ENCODE results near the gene VWA8.

The VWA8 gene

DNA sequence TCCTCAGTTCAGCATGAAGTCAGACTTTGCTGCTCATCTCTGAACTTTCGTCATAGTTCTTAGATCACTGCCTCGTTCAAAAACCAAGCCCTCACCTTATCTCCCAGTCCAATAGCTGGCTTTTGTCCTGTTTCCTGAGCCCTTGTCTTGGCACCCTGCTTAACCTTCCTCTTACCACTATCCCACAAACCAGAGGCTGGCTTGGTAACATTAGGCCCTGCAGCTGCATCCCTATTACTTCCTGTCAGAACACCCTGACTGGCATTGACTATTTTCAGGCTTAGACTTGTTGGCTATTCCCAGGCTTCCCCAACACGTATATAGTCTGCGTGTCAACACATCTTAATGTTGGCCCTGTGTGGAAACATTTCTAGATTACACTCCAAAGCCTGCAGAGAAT lies 172.4 kb downstream of the VWA8 start:
- H3K4me3 ChIP-seq (ENCODE audit: low read depth in 1 of 2, low read length in 2 of 2), result no peak overlapping the region
- no peaks in the 10 kb centered on the region for H3K36me3 ChIP-seq (ENCODE audit: insufficient read depth, low read length)
- no peaks in the 10 kb centered on the region for H3K27me3 ChIP-seq (ENCODE audit: control insufficient read depth in 1 of 2, insufficient read depth in 2 of 2, low read length in 2 of 2)
- H3K9ac ChIP-seq (ENCODE audit: low read length), result no peak overlapping the region
- no peaks in the 10 kb centered on the region for H3K9me3 ChIP-seq (ENCODE audit: low read length)
- no peak overlapping the region for H3K27ac ChIP-seq (ENCODE audit: low read depth, low read length)
- H3K4me1 ChIP-seq (ENCODE audit: insufficient read depth, low read length), result peaks cover 6% of the 10 kb centered on the region

DNA sequence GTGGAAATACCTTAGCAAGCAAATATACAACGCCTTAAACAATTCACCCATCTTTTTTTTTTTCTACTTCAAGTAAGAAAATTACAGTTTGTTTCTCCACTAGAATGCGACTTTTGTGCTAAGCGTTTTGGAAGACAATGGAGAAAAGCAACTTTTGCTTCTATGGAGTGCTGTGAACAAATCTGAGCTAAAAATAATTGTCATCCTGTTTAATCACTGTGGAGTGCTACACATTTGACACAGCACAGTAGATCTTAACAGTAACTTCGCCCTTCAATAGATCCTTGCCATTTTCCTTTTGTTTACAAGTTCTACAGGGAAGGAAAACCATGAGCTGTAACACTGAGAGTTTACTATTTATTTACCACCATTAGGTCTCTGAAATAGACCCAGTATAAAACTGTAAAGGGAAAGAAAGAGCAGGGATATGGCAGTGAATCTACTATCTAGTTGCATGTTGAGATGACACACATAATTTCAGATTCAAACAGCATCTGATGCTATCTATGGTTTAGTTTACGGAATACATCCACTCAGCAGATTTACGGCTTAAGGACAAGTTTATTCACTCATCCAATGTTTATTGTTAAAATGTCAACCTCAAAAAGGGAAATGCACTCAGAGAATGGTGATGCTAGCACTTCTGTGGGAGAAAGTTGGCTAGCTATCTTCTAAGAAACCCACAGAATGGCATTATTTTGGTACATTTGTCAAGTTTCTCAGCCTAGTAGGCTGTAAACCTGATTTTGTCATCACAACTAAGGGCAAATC lies 175.3 kb downstream of the VWA8 start:
- H3K4me3 ChIP-seq (ENCODE audit: low read depth in 1 of 2, low read length in 2 of 2), result no peak overlapping the region

DNA sequence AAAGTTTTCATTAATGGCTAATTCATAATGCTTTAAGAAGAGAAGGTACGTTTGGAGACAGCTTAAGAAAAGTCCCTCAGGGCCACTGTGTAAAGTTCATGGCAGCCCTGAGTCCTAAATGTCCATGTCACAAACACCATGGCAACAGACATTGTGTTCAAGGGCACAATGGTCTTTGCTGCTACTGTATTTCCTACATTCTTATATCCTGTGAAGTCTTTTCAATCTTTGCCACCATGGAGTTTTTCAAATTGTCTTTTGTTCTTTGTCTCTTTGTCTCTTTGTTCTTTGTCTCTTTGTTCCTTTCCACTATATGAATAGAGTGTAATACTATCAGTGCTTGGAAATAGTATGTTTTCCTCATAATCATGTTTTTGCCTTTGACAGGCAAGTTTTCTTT lies 178.8 kb downstream of the VWA8 start:
- H3K27ac ChIP-seq (ENCODE audit: low read depth, low read length), result no peak overlapping the region
- H3K9me3 ChIP-seq (ENCODE audit: low read length), result no peaks in the 10 kb centered on the region
- H3K4me1 ChIP-seq (ENCODE audit: insufficient read depth, low read length), result peaks cover 15% of the 10 kb centered on the region
- H3K9ac ChIP-seq (ENCODE audit: low read length), result no peak overlapping the region
- no peaks in the 10 kb centered on the region for H3K27me3 ChIP-seq (ENCODE audit: control insufficient read depth in 1 of 2, insufficient read depth in 2 of 2, low read length in 2 of 2)
- peaks cover 5% of the 10 kb centered on the region for H3K36me3 ChIP-seq (ENCODE audit: insufficient read depth, low read length)
- H3K4me3 ChIP-seq (ENCODE audit: low read depth in 1 of 2, low read length in 2 of 2), result no peak overlapping the region

More for the DNA sequence above, 175.3 kb downstream of the VWA8 start:
- Histone ChIP-seq H3K27ac (ENCODE audit: low read depth, low read length) (no peak overlapping the region), H3K4me1 (ENCODE audit: insufficient read depth, low read length) (peaks cover 14% of the 10 kb centered on the region), H3K9ac (ENCODE audit: low read length) (no peak overlapping the region), H3K9me3 (ENCODE audit: low read length) (no peaks in the 10 kb centered on the region), H3K27me3 (ENCODE audit: control insufficient read depth in 1 of 2, insufficient read depth in 2 of 2, low read length in 2 of 2) (no peaks in the 10 kb centered on the region), H3K36me3 (ENCODE audit: insufficient read depth, low read length) (no peaks in the 10 kb centered on the region)

DNA sequence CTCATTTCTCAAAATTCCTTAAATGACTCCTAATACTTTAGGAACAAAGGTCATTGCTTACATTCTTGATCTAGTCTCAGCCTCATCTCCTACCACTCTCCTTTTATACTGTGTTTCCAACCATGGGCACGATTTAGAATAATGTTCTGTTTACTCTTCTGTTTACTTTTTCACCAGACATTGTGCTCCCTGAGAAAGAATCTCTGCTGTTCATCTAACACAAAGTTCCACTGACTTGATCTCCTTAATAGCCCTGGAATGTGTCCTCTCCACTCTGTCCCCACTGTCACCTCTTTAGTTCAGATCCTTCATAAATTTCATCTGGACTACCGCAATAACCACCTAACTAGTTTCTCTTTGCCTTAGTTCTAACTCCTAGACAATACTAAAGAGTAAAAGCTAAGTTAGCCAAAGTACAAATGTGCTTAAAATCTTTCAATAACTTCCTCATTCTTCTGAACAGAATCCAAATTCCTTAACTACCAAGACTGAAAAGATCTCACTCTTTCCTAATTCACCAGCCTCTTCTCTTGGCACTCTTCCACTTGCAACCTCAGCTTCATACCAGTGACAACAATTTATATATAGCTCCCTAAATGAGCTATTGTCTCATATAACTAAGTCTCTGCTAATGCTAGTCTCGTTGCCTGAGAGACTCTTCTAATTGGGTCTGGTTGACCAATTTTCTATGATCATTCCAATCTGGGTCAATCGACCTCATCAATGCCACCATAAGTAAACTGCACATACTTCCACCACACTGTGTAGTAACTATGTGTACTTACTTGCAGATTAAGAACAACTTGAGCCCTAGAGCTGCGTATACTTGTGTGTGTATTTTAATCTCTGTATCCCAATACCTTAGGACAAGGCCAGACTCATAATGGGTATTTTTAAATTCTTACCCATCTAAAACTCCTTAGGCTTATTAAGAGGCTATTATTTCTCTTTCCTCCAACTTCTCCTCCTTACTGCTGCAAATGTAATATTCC lies 179.9 kb downstream of the VWA8 start:
- Histone ChIP-seq H3K27ac (ENCODE audit: low read depth, low read length) (no peak overlapping the region), H3K27me3 (ENCODE audit: control insufficient read depth in 1 of 2, insufficient read depth in 2 of 2, low read length in 2 of 2) (no peaks in the 10 kb centered on the region), H3K4me1 (ENCODE audit: insufficient read depth, low read length) (peaks cover 15% of the 10 kb centered on the region), H3K36me3 (ENCODE audit: insufficient read depth, low read length) (peaks cover 7% of the 10 kb centered on the region), H3K4me3 (ENCODE audit: low read depth in 1 of 2, low read length in 2 of 2) (no peak overlapping the region), H3K9me3 (ENCODE audit: low read length) (no peaks in the 10 kb centered on the region), H3K9ac (ENCODE audit: low read length) (no peak overlapping the region)

DNA sequence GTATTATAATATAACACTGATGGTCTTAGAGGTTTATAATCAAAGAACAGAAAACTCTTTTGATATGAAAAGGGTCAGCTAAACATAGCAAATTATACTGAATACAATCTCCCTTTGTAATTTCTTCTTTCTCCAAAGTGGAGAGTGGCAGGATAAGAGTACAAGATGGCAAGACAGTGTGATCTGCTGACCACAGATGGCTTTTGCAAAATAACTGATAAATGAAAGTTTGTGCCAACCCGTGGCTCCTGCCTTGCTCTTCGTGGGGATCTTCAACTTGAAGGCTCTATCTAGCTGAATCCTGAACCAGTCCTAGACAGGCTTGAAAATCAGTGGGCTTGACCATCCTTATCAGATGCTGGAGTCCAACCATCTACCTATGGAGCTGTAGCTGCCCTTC lies 185.7 kb downstream of the VWA8 start:
- H3K9ac ChIP-seq (ENCODE audit: low read length), result no peak overlapping the region
- no peaks in the 10 kb centered on the region for H3K27me3 ChIP-seq (ENCODE audit: control insufficient read depth in 1 of 2, insufficient read depth in 2 of 2, low read length in 2 of 2)
- peaks cover 7% of the 10 kb centered on the region for H3K36me3 ChIP-seq (ENCODE audit: insufficient read depth, low read length)
- H3K4me1 ChIP-seq (ENCODE audit: insufficient read depth, low read length), result no peaks in the 10 kb centered on the region
- H3K4me3 ChIP-seq (ENCODE audit: low read depth in 1 of 2, low read length in 2 of 2), result no peak overlapping the region
- no peaks in the 10 kb centered on the region for H3K9me3 ChIP-seq (ENCODE audit: low read length)
- H3K27ac ChIP-seq (ENCODE audit: low read depth, low read length), result no peak overlapping the region

DNA sequence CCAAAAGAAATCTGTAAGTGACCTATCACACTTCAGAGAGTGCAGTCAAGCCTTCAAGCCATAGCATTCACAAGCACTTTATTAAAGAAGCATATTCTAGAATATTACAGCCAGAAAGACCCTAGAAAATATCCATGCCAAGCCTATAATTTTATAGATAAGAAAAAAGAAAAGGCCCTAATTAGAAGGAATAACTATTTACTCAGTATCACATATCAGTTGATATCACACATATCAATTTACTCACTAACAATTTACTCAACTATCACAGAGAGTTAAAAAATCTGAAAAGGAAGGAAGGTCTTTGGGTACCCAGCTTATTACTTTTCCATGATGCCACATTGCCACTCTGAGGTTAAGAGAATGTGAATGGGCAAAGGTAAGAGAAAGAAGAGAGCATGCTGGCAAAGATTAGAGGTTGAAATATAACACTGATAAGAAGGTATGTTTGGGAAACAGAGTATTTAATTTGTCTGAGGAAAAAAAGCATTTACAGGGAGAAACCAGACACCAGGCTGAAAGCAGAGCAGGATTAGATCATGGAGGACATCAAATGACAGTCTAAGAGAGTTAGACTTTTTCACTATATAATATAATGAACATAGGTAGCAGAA lies 186.2 kb downstream of the VWA8 start:
- no peaks in the 10 kb centered on the region for H3K9me3 ChIP-seq (ENCODE audit: low read length)
- H3K9ac ChIP-seq (ENCODE audit: low read length), result no peak overlapping the region
- H3K27me3 ChIP-seq (ENCODE audit: control insufficient read depth in 1 of 2, insufficient read depth in 2 of 2, low read length in 2 of 2), result no peaks in the 10 kb centered on the region
- no peak overlapping the region for H3K27ac ChIP-seq (ENCODE audit: low read depth, low read length)
- no peaks in the 10 kb centered on the region for H3K4me1 ChIP-seq (ENCODE audit: insufficient read depth, low read length)
- H3K36me3 ChIP-seq (ENCODE audit: insufficient read depth, low read length), result peaks cover 7% of the 10 kb centered on the region
- H3K4me3 ChIP-seq (ENCODE audit: low read depth in 1 of 2, low read length in 2 of 2), result no peak overlapping the region

DNA sequence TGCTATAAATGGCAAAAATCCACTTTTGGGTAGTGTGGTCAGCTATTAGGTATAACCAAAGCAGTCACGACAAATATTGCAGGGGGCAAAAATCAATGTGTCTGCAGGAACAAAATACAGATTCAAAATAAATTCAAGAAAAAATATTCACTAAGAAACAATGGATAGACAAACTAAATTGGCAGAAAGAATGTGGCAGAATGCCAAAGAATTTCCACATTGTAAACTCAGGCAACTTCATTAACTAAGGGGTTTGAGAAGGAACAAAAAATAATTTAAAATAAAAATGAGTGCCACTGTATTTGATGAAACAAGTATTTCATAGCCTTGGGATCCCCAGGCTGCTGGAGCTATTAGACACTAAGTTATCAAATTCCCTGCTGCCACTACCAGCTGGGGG lies 193.1 kb downstream of the VWA8 start:
- Histone ChIP-seq H3K36me3 (ENCODE audit: insufficient read depth, low read length) (no peaks in the 10 kb centered on the region), H3K27ac (ENCODE audit: low read depth, low read length) (no peak overlapping the region), H3K4me1 (ENCODE audit: insufficient read depth, low read length) (no peaks in the 10 kb centered on the region), H3K27me3 (ENCODE audit: control insufficient read depth in 1 of 2, insufficient read depth in 2 of 2, low read length in 2 of 2) (no peaks in the 10 kb centered on the region), H3K9ac (ENCODE audit: low read length) (no peak overlapping the region), H3K9me3 (ENCODE audit: low read length) (no peaks in the 10 kb centered on the region), H3K4me3 (ENCODE audit: low read depth in 1 of 2, low read length in 2 of 2) (no peak overlapping the region)

DNA sequence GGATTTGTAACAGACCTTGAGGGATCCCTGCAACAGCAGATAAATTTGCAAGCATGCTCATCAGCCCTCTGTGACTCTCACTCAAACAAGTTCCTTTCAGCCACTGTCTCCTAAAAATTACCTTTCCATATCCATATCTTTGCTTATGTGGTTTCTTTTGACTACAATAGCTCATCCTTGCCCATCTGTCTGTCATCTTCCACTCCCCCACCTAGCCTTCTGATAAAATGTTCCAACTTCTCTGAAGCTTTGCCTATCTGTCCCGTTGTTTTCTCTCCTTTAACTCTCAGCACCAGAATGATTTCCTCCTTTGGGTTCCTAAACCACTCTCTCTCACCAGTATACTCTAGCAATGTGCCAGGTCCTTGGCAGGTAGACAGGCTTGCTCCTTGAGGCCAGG lies 194.5 kb downstream of the VWA8 start:
- H3K4me3 ChIP-seq (ENCODE audit: low read depth in 1 of 2, low read length in 2 of 2), result no peak overlapping the region
- no peaks in the 10 kb centered on the region for H3K9me3 ChIP-seq (ENCODE audit: low read length)
- H3K9ac ChIP-seq (ENCODE audit: low read length), result no peak overlapping the region
- H3K27me3 ChIP-seq (ENCODE audit: control insufficient read depth in 1 of 2, insufficient read depth in 2 of 2, low read length in 2 of 2), result no peaks in the 10 kb centered on the region
- no peak overlapping the region for H3K27ac ChIP-seq (ENCODE audit: low read depth, low read length)
- no peaks in the 10 kb centered on the region for H3K4me1 ChIP-seq (ENCODE audit: insufficient read depth, low read length)
- H3K36me3 ChIP-seq (ENCODE audit: insufficient read depth, low read length), result no peaks in the 10 kb centered on the region

DNA sequence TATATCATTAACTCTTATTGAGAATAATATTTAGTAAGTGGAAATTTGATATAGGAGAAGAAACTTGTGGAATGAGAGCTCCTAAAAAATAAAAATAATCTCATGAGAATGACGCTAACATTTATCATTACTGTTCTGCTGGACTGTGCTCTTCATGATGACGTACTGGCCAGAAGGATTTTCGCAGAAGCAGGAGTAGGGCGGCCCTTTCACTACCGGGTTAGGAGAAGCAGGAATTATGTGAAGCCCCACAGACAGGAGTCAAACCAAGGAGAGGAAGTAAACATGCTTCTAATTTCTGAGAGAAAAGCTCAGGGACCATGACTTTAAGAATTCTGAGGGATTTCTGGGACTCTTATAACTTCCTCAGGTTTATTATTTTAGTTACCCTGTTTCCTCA lies 195.1 kb downstream of the VWA8 start:
- H3K9ac ChIP-seq (ENCODE audit: low read length), result no peak overlapping the region
- no peak overlapping the region for H3K27ac ChIP-seq (ENCODE audit: low read depth, low read length)
- no peaks in the 10 kb centered on the region for H3K9me3 ChIP-seq (ENCODE audit: low read length)
- no peak overlapping the region for H3K4me3 ChIP-seq (ENCODE audit: low read depth in 1 of 2, low read length in 2 of 2)
- no peaks in the 10 kb centered on the region for H3K27me3 ChIP-seq (ENCODE audit: control insufficient read depth in 1 of 2, insufficient read depth in 2 of 2, low read length in 2 of 2)
- H3K36me3 ChIP-seq (ENCODE audit: insufficient read depth, low read length), result no peaks in the 10 kb centered on the region
- H3K4me1 ChIP-seq (ENCODE audit: insufficient read depth, low read length), result no peaks in the 10 kb centered on the region

DNA sequence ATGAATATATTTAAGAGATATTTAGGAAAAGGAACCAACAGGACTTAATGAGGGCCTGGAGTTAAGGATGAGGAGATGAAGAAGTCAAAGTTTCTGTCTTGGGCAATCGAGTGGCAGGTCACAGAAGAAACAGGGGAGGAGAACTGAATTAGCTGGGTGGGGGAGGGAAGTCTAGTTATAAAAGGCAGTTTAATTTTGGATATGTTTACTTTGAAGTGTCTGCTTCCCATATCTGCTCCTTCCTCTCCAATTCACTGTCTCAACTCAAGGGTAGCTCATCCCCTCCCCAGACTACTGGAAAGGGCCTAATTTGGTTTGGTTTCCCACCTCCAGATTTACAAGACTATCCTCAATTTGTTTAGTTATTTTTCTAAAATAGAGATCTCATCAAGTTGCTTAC lies 195.9 kb downstream of the VWA8 start:
- Histone ChIP-seq H3K27ac (ENCODE audit: low read depth, low read length) (no peak overlapping the region), H3K9me3 (ENCODE audit: low read length) (no peaks in the 10 kb centered on the region), H3K4me1 (ENCODE audit: insufficient read depth, low read length) (no peaks in the 10 kb centered on the region), H3K27me3 (ENCODE audit: control insufficient read depth in 1 of 2, insufficient read depth in 2 of 2, low read length in 2 of 2) (no peaks in the 10 kb centered on the region), H3K36me3 (ENCODE audit: insufficient read depth, low read length) (no peaks in the 10 kb centered on the region), H3K4me3 (ENCODE audit: low read depth in 1 of 2, low read length in 2 of 2) (no peak overlapping the region), H3K9ac (ENCODE audit: low read length) (no peak overlapping the region)

DNA sequence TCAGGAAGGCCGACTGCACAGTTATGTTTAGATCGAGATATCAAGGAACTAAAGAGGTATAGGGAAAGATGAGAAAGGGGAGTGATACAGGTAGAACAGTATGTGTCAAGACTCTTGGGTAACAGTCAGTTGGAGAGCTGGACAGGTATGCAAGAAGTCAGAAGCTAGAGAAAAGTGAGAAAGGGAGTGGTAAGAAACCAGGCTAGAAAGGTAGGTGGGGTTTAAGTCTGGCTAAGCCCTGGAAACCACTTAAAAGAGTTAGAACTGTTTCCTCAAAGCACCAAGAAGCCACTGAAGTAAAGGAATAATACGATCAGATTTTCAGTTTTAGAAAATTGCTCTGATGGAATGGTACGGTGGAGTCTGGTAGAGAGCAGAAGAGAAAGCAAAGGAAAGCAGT lies 196.4 kb downstream of the VWA8 start:
- Histone ChIP-seq H3K9ac (ENCODE audit: low read length) (no peak overlapping the region), H3K27ac (ENCODE audit: low read depth, low read length) (no peak overlapping the region), H3K27me3 (ENCODE audit: control insufficient read depth in 1 of 2, insufficient read depth in 2 of 2, low read length in 2 of 2) (no peaks in the 10 kb centered on the region), H3K36me3 (ENCODE audit: insufficient read depth, low read length) (no peaks in the 10 kb centered on the region), H3K4me1 (ENCODE audit: insufficient read depth, low read length) (no peaks in the 10 kb centered on the region), H3K4me3 (ENCODE audit: low read depth in 1 of 2, low read length in 2 of 2) (no peak overlapping the region), H3K9me3 (ENCODE audit: low read length) (no peaks in the 10 kb centered on the region)

All from muscle layer of colon (tissue), 2 donors.